Esophagus muscularis mucosa (tissue), 3 donors: ENCODE data around the gene SHC2.

ENCODE experiments used
- POLR2A ChIP-seq: fragments of 450-650 bp; IDR thresholded peaks from one replicate; pipeline ENCODE4 v1.6.1; 2017; ENCODE audit warnings: antibody characterized with exemption, moderate library complexity, mild to moderate bottlenecking, low read depth
- POLR2AphosphoS5 ChIP-seq, 2 donors: sonication (generic); formaldehyde crosslinking; IDR thresholded peaks; one replicate each; pipeline ENCODE4 v1.6.1; 2017; ENCODE audit warnings: antibody characterized with exemption in 2 of 2
- TF ChIP-seq, protein P1 (sequence below), 3 experiments: fragments of 200-600 bp in 2 of 3; fragments of 450-650 bp in 1 of 3; sonication (generic) in 2 of 3; IDR thresholded peaks; one replicate each; pipeline ENCODE4 v1.5.1; 2017 to 2019; ENCODE audit warnings: antibody characterized with exemption in 3 of 3, mild to moderate bottlenecking in 2 of 3, moderate library complexity in 1 of 3

DNA sequence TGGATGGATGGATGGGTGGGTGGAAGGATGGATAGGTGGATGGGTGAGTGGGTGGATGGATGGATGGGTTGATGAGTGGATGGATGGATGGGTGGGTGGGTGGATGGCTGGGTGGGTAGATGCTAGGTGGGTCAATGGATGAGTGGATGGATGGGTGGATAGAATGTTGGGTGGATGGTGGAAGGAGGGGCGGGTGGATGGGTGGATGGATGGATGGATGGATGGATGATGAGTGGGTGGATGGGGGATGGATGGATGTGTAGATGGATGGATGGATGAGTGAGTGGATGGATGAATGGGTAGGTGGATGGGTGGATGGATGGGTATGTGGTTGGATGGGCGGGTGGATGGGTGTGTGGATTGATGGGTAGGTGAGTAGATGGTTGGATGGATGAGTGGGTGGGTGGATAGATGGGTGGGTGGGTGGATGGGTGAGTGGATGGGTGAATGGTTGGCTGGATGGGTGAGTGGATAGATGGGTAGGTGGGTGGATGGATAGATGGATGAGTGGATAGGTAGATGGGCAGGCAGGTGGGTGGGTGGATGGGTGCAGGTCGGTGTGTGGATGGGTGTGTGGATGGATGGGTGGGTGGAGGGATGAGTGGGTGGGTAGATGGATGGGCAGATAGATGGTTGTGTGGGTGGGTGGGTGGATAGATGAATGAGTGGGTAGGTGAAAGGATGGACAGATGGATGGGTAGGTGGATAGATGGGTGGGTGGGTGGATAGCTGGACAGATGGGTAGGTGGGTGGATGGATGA, 4.4 kb upstream of the SHC2 start:
- TF ChIP-seq, protein P1, sequence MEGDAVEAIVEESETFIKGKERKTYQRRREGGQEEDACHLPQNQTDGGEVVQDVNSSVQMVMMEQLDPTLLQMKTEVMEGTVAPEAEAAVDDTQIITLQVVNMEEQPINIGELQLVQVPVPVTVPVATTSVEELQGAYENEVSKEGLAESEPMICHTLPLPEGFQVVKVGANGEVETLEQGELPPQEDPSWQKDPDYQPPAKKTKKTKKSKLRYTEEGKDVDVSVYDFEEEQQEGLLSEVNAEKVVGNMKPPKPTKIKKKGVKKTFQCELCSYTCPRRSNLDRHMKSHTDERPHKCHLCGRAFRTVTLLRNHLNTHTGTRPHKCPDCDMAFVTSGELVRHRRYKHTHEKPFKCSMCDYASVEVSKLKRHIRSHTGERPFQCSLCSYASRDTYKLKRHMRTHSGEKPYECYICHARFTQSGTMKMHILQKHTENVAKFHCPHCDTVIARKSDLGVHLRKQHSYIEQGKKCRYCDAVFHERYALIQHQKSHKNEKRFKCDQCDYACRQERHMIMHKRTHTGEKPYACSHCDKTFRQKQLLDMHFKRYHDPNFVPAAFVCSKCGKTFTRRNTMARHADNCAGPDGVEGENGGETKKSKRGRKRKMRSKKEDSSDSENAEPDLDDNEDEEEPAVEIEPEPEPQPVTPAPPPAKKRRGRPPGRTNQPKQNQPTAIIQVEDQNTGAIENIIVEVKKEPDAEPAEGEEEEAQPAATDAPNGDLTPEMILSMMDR (IDR thresholded peaks at IDR 0.05) = no peak
- no peak for TF ChIP-seq POLR2A
- no peak for TF ChIP-seq POLR2AphosphoS5 (IDR thresholded peaks at IDR 0.05)
